Ovary (tissue), 9 donors: ENCODE measurements around the gene ST3GAL5. TPM values are rescaled to one million over a fixed set of nuclear protein-coding genes. Genes with fewer than 3 reads are reported as not detected.
A peak's percentile ranks its signal among the peaks of the same experiment; 100 is the strongest.

Experiments used
- DNase-seq, 5 donors: peaks; one replicate each; pipeline ENCODE4 v3.0.0-alpha.2; 2019 to 2020
- H3K27ac ChIP-seq, 2 donors: fragments of 200-600 bp; one replicate each; pipeline versions ENCODE4 v1.5.1 to v1.8.0; 2019 to 2022
- H3K27me3 ChIP-seq: fragments of 200-600 bp; one replicate; pipeline ENCODE4 v1.8.0; 2022
- H3K36me3 ChIP-seq: fragments of 200-600 bp; sonication (generic); one replicate; pipeline ENCODE4 v1.5.1; 2019
- H3K4me1 ChIP-seq: one replicate; pipeline ENCODE4 v1.8.1; 2013; ENCODE audit warnings: mild to moderate bottlenecking, moderate library complexity; ENCODE audit not compliant: insufficient read depth
- H3K4me3 ChIP-seq: fragments of 200-600 bp; sonication (generic); one replicate; pipeline ENCODE4 v1.5.1; 2017
- H3K9me3 ChIP-seq, 2 donors: fragments of 200-600 bp in 1 of 2; sonication (generic) in 1 of 2; one replicate each; pipeline versions ENCODE4 v1.5.1 to v1.8.1; 2013 to 2019; ENCODE audit warnings: mild to moderate bottlenecking in 1 of 2, moderate library complexity in 1 of 2
- CTCF ChIP-seq, 3 donors: fragments of 450-650 bp in 2 of 3; fragments of 200-600 bp in 1 of 3; IDR thresholded peaks; one replicate each; pipeline versions ENCODE4 v1.5.1 to v1.8.0; 2016 to 2022; ENCODE audit warnings: antibody characterized with exemption in 3 of 3, mild to moderate bottlenecking in 1 of 3
- EP300 ChIP-seq: sonication (generic); formaldehyde crosslinking; IDR thresholded peaks from one replicate; pipeline ENCODE4 v1.6.1; 2017; ENCODE audit warnings: antibody characterized with exemption
- POLR2A ChIP-seq: fragments of 450-650 bp; IDR thresholded peaks from one replicate; pipeline ENCODE4 v1.6.1; 2017; ENCODE audit warnings: antibody characterized with exemption, mild to moderate bottlenecking, moderate library complexity
- WGBS, 3 donors: extraction: QIAGEN DNeasy Blood & Tissue Kit in 1 of 3; methylation state at CpG; one replicate each; pipeline versions ENCODE4 v1.1.5 to v1.1.7; 2013 to 2017; 5-methylcytosine and 5-hydroxymethylcytosine counted together
- intact Hi-C, 4 donors: fragments of 100-400 bp; cut with DNase I; formaldehyde crosslinking; loops; one replicate each; pipeline versions ENCODE4 v1.11.0 to v1.15.1; 2022 to 2023
- polyA plus RNA-seq, 2 donors: library from polyadenylated mRNA; stranded (reverse); fragments of 200-250 nt in 1 of 2; fragments of 350-450 nt in 1 of 2; fragmentation: Illumina TruSeq in 1 of 2; extraction: RNeasy Lipid Tissue Mini Kit (QIAGEN cat#74804) in 1 of 2; gene quantifications; one replicate each; pipeline ENCODE4 v1.2.3, GENCODE V29; 2013 to 2014
- total RNA-seq, 7 donors: library from RNA; depleted of rRNA in 2 of 7; stranded (reverse); fragments of >200 nt in 2 of 7; fragmentation: NEBNext Ultra II Directional in 3 of 7; extraction: Animal tissue kit (Norgen Biotek cat#: 25700) in 3 of 7; gene quantifications; one replicate each; pipeline versions ENCODE4 v1.1.0 to v1.2.4, GENCODE V29; 2016 to 2023
- donor health status: DM: no; HTN: no; CAD: no; lungs with moderate emphysema.
- donor health status: DM: no; HTN: no; CAD: no.
- donor health status: Bipolar disorder and iron deficiency.
- donor health status: DM: yes; HTN: yes; CAD: no.
- donor health status: DM: no; HTN: no; CAD: no.
- donor health status: DM: yes; HTN: yes; CAD: no.

Gene ST3GAL5
- total and polyA plus RNA-seq, 9 donors = 11.6 to 52.7 (median 22.2) TPM

- 81 to 90% (median 89%) methylated on average over 4 of the region's 4 CpGs for WGBS, 3 donors
- no peaks in the 10 kb centered on the region for H3K27me3 ChIP-seq
- intact Hi-C loops = no loop called here
- no peaks in the 10 kb centered on the region for H3K9me3 ChIP-seq
- no peak for DNase-seq
- TF ChIP-seq CTCF (IDR thresholded peaks at IDR 0.05) (no peak), POLR2A (no peak), EP300 (no peak)
- no peak overlapping the region for H3K4me3 ChIP-seq
- peaks cover under 1% of the 10 kb centered on the region for H3K4me1 ChIP-seq
- no peak overlapping the region for H3K27ac ChIP-seq
- H3K36me3 ChIP-seq = no peaks in the 10 kb centered on the region
These were observed 82.3 kb downstream of the ST3GAL5 start for GRCh38 chr2:85806358-85807118.

GRCh38 chr2:85804583-85804982 is 84.2 kb downstream of the ST3GAL5 start:
- no peaks in the 10 kb centered on the region for H3K4me1 ChIP-seq
- intact Hi-C loops = loop anchor here in 1 of 4 donors (5.0 kb wide), 1 partner anchor 167 kb away; no protein-coding TSS in a partner anchor

GRCh38 chr2:85803704-85804425 is 84.9 kb downstream of the ST3GAL5 start:
- Histone ChIP-seq H3K27me3 (no peaks in the 10 kb centered on the region), H3K27ac (no peak overlapping the region), H3K36me3 (no peaks in the 10 kb centered on the region), H3K9me3 (no peaks in the 10 kb centered on the region), H3K4me3 (no peak overlapping the region), H3K4me1 (no peaks in the 10 kb centered on the region)
- DNase-seq = peak in 1 of 5 donors; percentile 16
- intact Hi-C loops = loop anchor here in 1 of 4 donors (5.0 kb wide), 1 partner anchor 167 kb away; no protein-coding TSS in a partner anchor
- 79 to 84% (median 80%) methylated on average over 10 of the region's 10 CpGs for WGBS, 3 donors
- TF ChIP-seq POLR2A = no peak
- TF ChIP-seq EP300 = no peak
- no peak for TF ChIP-seq CTCF (IDR thresholded peaks at IDR 0.05)

More at GRCh38 chr2:85804583-85804982, 84.2 kb downstream of the ST3GAL5 start:
- WGBS, 3 donors = 0 to 3% (median 0%) methylated on average over 1 of the region's 1 CpG
- no peaks in the 10 kb centered on the region for H3K36me3 ChIP-seq
- TF ChIP-seq CTCF (IDR thresholded peaks at IDR 0.05) = no peak
- TF ChIP-seq POLR2A = no peak
- TF ChIP-seq EP300 = no peak
- H3K9me3 ChIP-seq = no peaks in the 10 kb centered on the region
- no peak overlapping the region for H3K4me3 ChIP-seq
- no peak overlapping the region for H3K27ac ChIP-seq
- no peaks in the 10 kb centered on the region for H3K27me3 ChIP-seq
- peak in 1 of 5 donors; percentile 11 for DNase-seq

GRCh38 chr2:85802354-85803103 is 86.3 kb downstream of the ST3GAL5 start:
- TF ChIP-seq POLR2A = no peak
- no peak overlapping the region for H3K4me3 ChIP-seq
- DNase-seq = peak in 1 of 5 donors; percentile 6
- no peak overlapping the region for H3K27ac ChIP-seq
- no peaks in the 10 kb centered on the region for H3K36me3 ChIP-seq
- WGBS, 3 donors = 78 to 89% (median 85%) methylated on average over 9 of the region's 9 CpGs
- intact Hi-C loops = loop anchor here in 1 of 4 donors (5.0 kb wide), 1 partner anchor 165 kb away; no protein-coding TSS in a partner anchor
- H3K27me3 ChIP-seq = no peaks in the 10 kb centered on the region
- no peaks in the 10 kb centered on the region for H3K9me3 ChIP-seq
- no peaks in the 10 kb centered on the region for H3K4me1 ChIP-seq
